GM18526 (cell line): ENCODE measurements around the gene POGLUT3.
A peak's percentile ranks its signal among the peaks of the same experiment; 100 is the strongest.

ENCODE experiments used
- POLR2A ChIP-seq: IDR thresholded peaks from 3 replicates; pipeline ENCODE4 v1.6.1; 2011; ENCODE audit not compliant: insufficient read length; ENCODE audit errors: extremely low read depth

The POGLUT3 gene

DNA sequence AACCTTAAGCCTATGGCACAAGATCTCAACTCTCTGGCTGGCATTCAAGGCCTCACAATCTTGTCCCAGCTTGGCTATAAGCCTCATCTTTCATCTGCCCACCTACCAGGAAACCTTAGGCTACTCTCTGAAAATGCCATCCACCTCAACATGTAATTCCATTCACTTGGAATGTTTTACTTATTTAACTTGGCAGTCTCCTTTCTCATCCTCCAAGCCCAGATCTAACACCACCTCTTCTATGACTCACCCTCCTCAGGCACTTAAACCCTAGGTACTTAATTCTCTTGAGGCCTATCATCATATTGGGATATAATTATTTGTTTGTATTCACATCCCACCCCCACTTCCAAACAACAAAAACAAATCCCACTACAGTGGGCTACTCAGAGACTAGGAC, 15.0 kb downstream of the POGLUT3 start:
- no peak for TF ChIP-seq POLR2A

DNA sequence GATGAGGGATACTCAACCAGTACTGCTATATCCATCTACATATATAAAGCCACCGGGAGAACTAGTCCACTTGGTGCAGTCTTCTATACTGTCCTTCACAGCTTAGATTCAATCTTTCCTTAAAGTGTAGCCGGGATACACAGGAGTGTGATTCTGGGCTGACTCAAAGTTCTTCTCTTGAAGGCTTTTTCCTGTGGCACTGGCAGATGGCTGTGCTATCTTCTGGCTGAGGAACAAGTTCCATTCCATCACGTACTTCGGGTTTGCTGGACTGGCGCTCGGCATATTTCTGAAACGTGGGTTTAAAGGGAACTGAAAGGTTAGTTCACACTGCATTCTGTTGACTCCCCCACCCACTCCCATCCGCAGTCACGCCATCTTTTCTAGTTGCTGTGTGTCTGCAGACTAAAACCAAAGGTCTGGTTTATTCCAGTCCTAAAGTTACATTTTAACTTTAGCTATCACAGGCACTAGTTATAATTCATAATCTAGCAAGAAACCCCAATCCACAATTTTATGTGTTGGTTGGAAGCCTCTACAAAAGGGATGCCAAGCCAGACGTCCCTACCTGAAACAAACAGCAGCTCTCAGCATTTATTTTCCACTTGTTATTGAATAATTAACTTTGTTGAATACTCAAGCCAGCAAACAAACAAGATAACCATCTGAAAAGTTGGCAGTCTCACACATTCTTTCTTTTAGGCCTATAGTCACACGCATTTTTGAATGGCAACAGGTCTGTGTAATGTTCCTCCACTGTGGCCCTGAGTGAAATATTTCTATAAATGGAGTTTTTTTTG, 23.3 kb downstream of the POGLUT3 start:
- no peak for TF ChIP-seq POLR2A

DNA sequence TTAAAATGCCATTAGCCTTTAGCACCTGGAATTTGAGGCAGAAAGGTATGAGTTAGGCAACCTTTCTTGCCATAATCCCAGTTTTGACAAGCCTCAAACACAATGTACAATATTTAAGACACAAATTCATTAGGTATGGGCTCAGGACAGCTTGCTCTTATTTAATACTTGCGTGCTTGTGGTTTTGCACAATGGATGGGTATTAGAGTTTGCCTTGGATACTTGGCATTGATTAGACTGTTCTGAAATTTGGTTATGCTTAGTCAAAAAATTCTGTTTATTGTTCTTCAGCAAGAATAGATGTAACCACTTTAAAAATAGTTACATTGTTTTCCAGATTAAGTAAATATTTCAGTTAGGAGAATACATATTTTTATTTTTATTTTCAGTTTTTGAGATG, 25.5 kb downstream of the POGLUT3 start:
- no peak for TF ChIP-seq POLR2A

DNA sequence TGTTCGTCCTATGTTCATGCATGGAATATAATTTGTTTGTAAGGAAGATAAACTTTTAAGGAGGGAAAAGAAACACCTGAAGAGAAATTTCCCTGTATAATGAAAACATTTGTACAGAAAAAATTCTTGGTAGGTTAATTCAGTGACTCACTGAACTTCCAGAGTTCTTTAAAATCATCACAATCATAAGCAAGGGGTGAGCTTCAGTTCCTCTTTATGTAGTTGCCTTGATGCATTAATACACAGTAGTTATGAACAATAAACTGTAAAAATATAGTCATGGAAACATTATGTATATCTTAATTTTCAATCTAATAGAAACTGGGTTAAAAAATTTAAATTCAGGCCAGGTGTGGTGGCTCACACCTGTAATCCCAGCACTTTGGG, 29.7 kb downstream of the POGLUT3 start:
- TF ChIP-seq POLR2A, result no peak

DNA sequence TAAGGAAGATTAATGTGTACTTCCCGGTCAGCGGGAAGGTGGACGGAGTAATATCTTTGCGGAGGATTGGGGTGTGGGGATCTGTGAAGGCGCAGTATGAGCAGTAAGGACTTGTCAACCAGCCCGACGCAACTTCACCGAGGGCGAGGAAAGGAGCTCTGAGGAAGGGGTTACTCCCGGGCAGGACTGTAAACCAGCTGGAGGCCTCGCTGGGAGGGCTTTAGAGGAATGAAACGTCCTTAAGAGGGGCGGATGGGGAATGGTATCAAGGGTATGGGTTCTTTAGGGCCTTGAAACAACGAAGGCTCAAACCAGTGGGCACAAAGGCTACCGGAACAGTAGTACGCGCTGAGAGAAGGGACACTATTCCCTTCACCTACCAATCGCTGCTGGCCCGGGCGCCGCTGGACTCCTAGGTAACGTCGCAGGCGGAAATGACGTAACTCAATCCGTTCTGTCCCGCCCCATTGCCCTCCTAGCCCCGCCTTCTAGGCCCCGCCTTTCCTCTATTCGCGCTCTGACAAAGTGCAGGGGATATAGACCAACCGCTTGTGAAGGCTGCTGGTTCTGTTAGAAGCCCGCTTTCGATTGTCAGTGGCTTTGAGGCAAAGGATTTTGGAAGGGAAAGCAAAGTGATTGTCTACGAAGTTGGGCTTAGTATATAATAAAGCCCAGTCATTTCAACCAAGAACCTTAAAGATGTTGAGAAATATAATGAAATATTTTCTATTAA, 30.9 kb downstream of the POGLUT3 start, which contains the start of gene C11orf65:
Gene C11orf65, minus strand, starts transcription at position 439 of the 733 bp plus-strand sequence. CDS start 5,970 bp downstream, outside the sequence.
- peak; percentile 87 for TF ChIP-seq POLR2A

DNA sequence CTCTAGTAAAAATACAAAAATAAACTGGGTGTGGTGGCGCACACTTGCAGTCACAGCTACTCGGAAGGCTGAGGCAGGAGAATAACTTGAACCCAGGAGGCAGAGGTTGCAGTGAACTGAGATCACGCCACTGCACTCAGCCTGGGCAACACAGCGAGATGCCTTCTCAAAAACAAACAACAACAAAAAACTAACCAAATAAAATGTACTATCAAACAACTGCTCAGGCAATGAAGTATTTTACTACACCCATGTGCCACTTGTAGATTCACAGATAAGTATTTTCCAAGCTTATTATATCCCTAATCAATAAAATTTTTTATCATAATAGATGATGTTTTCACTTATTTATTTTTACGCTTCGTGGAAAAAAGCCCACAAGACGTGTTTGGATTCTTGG, 31.8 kb downstream of the POGLUT3 start:
- TF ChIP-seq POLR2A, result no peak

DNA sequence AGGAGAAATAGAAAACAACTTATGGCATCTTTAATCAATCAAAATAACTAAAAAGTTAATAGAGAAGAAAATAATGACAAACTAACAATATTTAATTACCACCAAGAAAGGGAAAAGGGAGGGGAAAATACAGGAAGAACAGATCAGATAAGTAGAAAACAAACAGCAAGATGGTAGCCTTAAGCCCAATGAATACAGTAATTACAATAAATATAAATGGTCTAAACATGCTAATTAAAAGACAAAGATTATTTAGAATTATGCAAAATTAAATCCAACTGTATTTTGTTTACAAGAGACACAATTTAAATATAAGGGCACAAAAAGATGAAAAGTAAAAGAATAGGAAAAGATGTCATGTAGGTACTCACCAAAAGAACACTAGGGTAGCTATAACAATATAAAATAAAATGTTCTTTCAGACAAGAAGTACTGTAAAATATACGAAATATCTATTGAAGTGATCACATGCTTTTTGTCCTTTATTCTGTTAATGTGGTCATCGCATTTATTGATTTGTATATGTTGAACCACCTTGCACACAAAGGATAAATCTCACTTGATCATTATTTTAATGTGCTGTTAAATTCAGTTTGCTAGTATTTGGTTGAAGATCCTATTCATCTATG, 44.9 kb downstream of the POGLUT3 start:
- no peak for TF ChIP-seq POLR2A
